ENCODE data around the gene SAMD9. TPM values are rescaled to one million over a fixed set of nuclear protein-coding genes. Genes with fewer than 3 reads are reported as not detected.

Gene SAMD9
- total and polyA plus RNA-seq, 2 experiments from 2014 or later: 0.03 TPM; not detected in 1

Other genes starting within 250 kb of the SAMD9 start
- not detected in 2 replicates for gene SAMD9L, start 30.4 kb upstream of the SAMD9 start, total RNA-seq
- gene SAMD9L, start 30.4 kb upstream of the SAMD9 start, polyA plus RNA-seq: not detected in 2 replicates
- not detected in 2 replicates for gene HEPACAM2, start 108.5 kb upstream of the SAMD9 start, total RNA-seq
- not detected in 2 replicates for gene HEPACAM2, start 108.5 kb upstream of the SAMD9 start, polyA plus RNA-seq
- gene VPS50, start 114.4 kb upstream of the SAMD9 start, total RNA-seq: 15.6 and 22.2 TPM in 2 replicates
- 10.0 and 14.9 TPM in 2 replicates for gene VPS50, start 114.4 kb upstream of the SAMD9 start, polyA plus RNA-seq

Measured in cardiac muscle cell (in vitro differentiated cells and primary cell).